H7 (cell line): ENCODE data around the gene TCEAL8. TPM values are rescaled to one million over a fixed set of nuclear protein-coding genes. Genes with fewer than 3 reads are reported as not detected.

Experiments used
- DNase-seq: peaks from one replicate; pipeline ENCODE4 v3.0.0; 2012
- H3K27me3 ChIP-seq: 2 replicates; pipeline ENCODE4 v1.6.0; 2011; ENCODE audit warnings: mild to moderate bottlenecking, low read length; ENCODE audit not compliant: control insufficient read depth, insufficient read depth
- H3K36me3 ChIP-seq: replicated peaks from 2 replicates; pipeline ENCODE4 v1.5.1; 2011; ENCODE audit warnings: low read length; ENCODE audit not compliant: control insufficient read depth, insufficient read depth
- H3K4me3 ChIP-seq: 2 replicates; pipeline ENCODE4 v1.5.1; 2011; ENCODE audit warnings: low read depth, mild to moderate bottlenecking, control low read depth, low read length, moderate library complexity; ENCODE audit not compliant: insufficient read depth
- total RNA-seq: library from RNA; depleted of rRNA; stranded (reverse); fragments of >200 nt; shearing (Covaris generic); gene quantifications from 2 replicates; pipeline ENCODE4 v1.2.3, GENCODE V29; 2014; rRNA removed

The TCEAL8 gene, protein sequence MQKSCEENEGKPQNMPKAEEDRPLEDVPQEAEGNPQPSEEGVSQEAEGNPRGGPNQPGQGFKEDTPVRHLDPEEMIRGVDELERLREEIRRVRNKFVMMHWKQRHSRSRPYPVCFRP
- total RNA-seq, result 125 and 158 TPM in 2 replicates

DNA sequence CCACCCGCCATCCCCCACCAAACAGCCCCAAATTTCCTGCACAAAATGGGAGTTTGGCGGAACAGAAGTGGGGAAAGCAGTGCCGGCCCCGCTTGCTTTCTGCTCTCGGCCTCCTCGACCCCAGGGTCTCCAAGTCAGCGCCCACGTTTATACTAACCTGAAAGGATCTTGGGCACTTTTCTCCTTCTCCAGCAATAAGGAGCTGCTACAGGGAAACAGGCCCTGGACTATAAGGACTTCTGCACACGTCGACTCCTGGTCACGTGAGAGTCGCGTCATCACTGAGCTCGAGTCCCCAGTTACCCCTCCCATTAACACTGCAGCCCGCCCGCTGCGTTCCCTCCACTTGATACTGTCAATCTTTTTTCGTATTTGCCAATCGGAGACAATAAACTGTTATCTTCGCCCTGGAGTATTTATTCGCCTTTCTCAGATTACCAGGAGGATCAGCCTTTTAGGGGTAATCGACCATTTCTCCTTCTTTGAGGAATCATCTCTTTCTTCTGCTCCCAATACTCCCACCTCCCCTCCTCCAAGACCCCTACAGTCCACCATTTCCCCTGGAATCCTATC is at the start of gene TCEAL8:
TCEAL8 (minus strand) TSS at position 235 of the 573 bp plus-strand sequence. CDS start 1,176 bp downstream, outside the sequence.
- H3K4me3 ChIP-seq, result peak within 1 kb of the TSS; percentile 48
- peak; percentile 49 for DNase-seq
- no peaks in the 10 kb centered on the region for H3K27me3 ChIP-seq
- peaks cover 4% of the 10 kb centered on the region; the same call in 1 of the 2 replicates for H3K36me3 ChIP-seq

GRCh38 chrX:103304705-103305104 is 49.8 kb upstream of the TCEAL8 start:
- DNase-seq, result no peak
- no peak overlapping the region for H3K4me3 ChIP-seq
- H3K27me3 ChIP-seq, result no peaks in the 10 kb centered on the region; the same call in 1 of the 2 replicates
- H3K36me3 ChIP-seq, result no peaks in the 10 kb centered on the region; the same call in 1 of the 2 replicates

- Histone ChIP-seq H3K4me3 (no peak overlapping the region), H3K27me3 (peaks cover 5% of the 10 kb centered on the region), H3K36me3 (no peaks in the 10 kb centered on the region)
- DNase-seq, result no peak
Observed at GRCh38 chrX:103293118-103293517, 38.2 kb upstream of the TCEAL8 start.

DNA sequence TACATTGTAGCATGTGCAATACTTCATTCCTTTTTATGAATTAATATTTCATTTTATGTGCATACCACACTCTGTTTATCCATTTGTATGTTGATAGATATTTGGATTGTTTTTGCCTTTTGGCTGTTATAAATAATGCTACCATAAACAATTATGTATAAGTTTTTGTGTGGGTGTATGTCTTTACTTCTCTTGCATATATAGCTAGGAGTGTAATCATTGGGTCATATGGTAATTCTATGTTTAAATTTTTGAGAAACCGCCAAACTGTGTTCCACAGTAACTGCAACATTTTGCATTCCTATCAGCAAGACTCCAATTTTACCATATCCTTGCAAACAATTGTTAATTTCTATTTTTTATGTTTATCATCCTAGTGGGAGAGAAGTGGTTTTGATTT is 24.7 kb upstream of the TCEAL8 start:
- no peak overlapping the region for H3K4me3 ChIP-seq
- DNase-seq, result no peak
- H3K27me3 ChIP-seq, result peaks cover 34% of the 10 kb centered on the region
- no peaks in the 10 kb centered on the region; the same call in 1 of the 2 replicates for H3K36me3 ChIP-seq

DNA sequence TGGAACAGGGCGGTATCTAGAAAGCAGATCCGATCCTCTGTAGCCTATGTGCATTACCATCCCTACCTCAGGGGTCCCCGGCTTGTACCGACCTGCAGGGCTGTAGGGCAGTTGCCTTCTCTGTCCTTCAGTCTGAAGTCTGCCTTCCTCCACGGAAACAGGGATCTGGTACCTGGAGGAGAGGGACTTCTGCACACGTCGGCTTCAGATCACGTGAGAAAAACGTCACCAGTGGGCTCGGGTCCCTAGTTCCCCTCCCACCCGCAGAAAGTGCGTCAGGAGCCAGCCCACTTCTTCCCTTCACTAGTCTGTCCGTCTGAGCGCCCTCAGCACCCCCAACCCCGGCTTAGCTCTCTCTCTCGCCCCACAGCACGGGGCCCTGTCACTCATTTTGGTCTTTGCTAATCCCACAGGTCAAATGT is 21.6 kb upstream of the TCEAL8 start, which contains the start of gene TCEAL5:
TCEAL5 (minus strand) TSS at position 170 of the 422 bp plus-strand sequence. CDS start 2,187 bp downstream, outside the sequence.
- DNase-seq, result peak; percentile 47
- Histone ChIP-seq H3K36me3 (no peaks in the 10 kb centered on the region; the same call in 1 of the 2 replicates), H3K4me3 (peak within 1 kb of the TSS; percentile 50), H3K27me3 (peaks cover 37% of the 10 kb centered on the region)

GRCh38 chrX:103275947-103276567 is 21.1 kb upstream of the TCEAL8 start:
- Histone ChIP-seq H3K4me3 (peak overlapping the region; percentile 50), H3K36me3 (no peaks in the 10 kb centered on the region; the same call in 1 of the 2 replicates), H3K27me3 (peaks cover 37% of the 10 kb centered on the region)
- DNase-seq, result peak; percentile 36

GRCh38 chrX:103274284-103274683 is 19.3 kb upstream of the TCEAL8 start:
- Histone ChIP-seq H3K4me3 (no peak overlapping the region), H3K27me3 (peaks cover 37% of the 10 kb centered on the region), H3K36me3 (no peaks in the 10 kb centered on the region; the same call in 1 of the 2 replicates)
- no peak for DNase-seq

GRCh38 chrX:103258275-103258674 is 3.3 kb upstream of the TCEAL8 start:
- Histone ChIP-seq H3K27me3 (no peaks in the 10 kb centered on the region), H3K4me3 (no peak overlapping the region), H3K36me3 (no peaks in the 10 kb centered on the region)
- DNase-seq, result no peak

- no peak for DNase-seq
- H3K36me3 ChIP-seq, result peaks cover 4% of the 10 kb centered on the region; the same call in 1 of the 2 replicates
- H3K27me3 ChIP-seq, result no peaks in the 10 kb centered on the region
- H3K4me3 ChIP-seq, result no peak overlapping the region
Observed at GRCh38 chrX:103256651-103257050, 1.7 kb upstream of the TCEAL8 start.

DNA sequence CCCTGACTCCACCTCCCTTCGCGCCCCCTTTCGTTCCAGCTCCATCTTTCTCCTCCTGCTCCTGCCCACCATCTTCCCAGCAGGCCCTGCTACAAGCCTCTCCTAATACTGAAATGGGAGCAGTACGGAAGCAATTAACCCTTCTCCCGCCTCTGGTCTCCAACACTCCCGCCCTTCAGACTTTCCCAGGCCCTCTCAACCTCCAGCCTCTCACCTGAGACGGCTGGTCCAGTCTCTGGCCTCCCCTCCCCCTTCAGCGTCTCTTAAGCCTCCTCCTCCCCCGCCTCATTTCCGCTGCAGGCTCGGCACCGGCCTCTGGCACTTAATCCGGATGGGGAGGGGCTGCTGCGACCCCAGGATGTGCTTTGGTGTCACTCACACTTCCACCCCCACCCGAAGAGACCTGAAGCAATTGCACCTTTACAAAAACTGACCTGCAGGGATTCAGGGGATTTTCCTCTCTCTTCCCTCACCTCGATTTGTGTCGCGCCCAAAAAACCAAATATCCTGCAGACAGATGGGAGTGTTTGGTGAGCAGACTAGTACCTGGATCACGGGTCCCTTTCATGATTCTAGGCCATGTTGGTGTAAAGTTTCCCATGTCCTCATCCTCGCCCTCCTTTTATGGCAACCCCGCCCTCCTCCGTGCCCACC is 657 bp downstream of the TCEAL8 start:
- H3K4me3 ChIP-seq, result peak overlapping the region; percentile 48
- H3K27me3 ChIP-seq, result no peaks in the 10 kb centered on the region
- peak; percentile 56 for DNase-seq

DNA sequence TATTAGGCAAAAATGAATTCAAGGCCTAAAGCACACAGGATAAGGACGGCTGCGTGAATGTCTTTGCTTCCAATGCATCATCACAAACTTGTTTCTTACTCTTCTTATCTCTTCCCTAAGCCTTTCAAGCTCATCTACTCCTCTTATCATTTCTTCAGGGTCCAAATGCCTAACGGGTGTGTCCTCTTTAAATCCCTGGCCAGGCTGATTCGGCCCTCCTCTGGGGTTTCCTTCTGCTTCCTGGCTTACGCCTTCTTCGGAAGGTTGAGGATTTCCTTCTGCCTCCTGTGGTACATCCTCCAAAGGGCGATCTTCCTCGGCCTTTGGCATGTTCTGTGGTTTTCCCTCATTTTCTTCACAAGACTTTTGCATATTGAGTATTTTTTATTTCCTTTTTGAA is 1.3 kb downstream of the TCEAL8 start:
- DNase-seq, result no peak
- Histone ChIP-seq H3K36me3 (peaks cover 4% of the 10 kb centered on the region; the same call in 1 of the 2 replicates), H3K4me3 (peak overlapping the region; percentile 48), H3K27me3 (no peaks in the 10 kb centered on the region)

More for the DNA sequence above, 657 bp downstream of the TCEAL8 start:
- peaks cover 4% of the 10 kb centered on the region; the same call in 1 of the 2 replicates for H3K36me3 ChIP-seq

DNA sequence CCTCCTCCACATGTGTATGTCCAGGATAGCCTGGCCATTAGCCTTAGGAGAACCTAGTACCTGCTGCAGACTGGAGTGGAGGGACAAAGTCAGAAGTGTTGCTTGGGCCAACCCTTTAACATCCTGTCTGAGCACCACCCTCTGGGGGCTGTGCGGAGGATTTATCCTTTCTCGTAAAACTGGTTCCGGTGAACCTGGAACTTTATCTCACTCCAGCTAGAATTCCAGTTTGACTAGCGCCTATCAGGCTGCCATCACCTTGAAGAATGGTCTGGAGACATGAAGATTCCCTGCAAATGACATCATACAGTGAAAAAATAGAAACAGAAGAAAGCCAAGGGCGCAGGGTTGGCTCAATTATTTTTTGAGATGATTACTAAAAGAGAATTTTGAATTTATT is 4.0 kb downstream of the TCEAL8 start:
- H3K4me3 ChIP-seq, result no peak overlapping the region
- no peak for DNase-seq
- peaks cover 4% of the 10 kb centered on the region; the same call in 1 of the 2 replicates for H3K36me3 ChIP-seq
- H3K27me3 ChIP-seq, result no peaks in the 10 kb centered on the region

- no peak overlapping the region for H3K4me3 ChIP-seq
- no peaks in the 10 kb centered on the region for H3K27me3 ChIP-seq
- DNase-seq, result no peak
- peaks cover 4% of the 10 kb centered on the region; the same call in 1 of the 2 replicates for H3K36me3 ChIP-seq
Observed at GRCh38 chrX:103249805-103250204, 5.2 kb downstream of the TCEAL8 start.

DNA sequence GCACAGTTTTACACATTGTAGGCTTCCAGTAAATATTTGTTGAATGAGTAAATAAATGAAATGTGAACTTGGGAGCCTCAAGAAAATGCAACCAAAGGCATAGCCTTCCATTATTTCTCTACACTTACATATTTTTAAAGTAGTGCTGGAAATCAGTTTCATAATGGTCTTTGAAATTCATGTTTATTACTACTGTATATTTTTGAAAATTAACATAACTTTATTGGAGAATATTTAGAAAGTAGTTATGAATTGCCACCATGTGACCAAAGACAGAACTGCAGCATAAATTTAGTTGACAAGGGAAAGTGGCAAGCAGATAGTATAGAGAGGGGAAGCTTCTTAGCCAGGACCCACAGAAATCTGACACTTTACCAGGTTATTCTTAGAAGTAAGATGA is 6.4 kb downstream of the TCEAL8 start:
- Histone ChIP-seq H3K27me3 (no peaks in the 10 kb centered on the region), H3K36me3 (peaks cover 4% of the 10 kb centered on the region; the same call in 1 of the 2 replicates), H3K4me3 (no peak overlapping the region)
- DNase-seq, result peak; percentile 17
